ENCODE measurements around the gene SPAAR. TPM values are rescaled to one million over a fixed set of nuclear protein-coding genes. Genes with fewer than 3 reads are reported as not detected.

Gene SPAAR
- total RNA-seq, 1 experiment from 2014 or later: not detected

GRCh38 chr9:35935261-35935660 lies 26.0 kb downstream of the SPAAR start:
- no peak overlapping the region for H2AFZ ChIP-seq (ENCODE audit: low read depth, low read length, poor library complexity, severe bottlenecking)
- H4K20me1 ChIP-seq (ENCODE audit: insufficient read depth): no peaks in the 10 kb centered on the region
- H3K4me2 ChIP-seq (ENCODE audit: low read length): no peak overlapping the region
- H3K79me2 ChIP-seq (ENCODE audit: insufficient read depth, low read length): no peaks in the 10 kb centered on the region
- no peak overlapping the region for H3K27ac ChIP-seq (ENCODE audit: low read depth, low read length)
- intact Hi-C loops (cut with micrococcal nuclease): no loop called here
- TF ChIP-seq REST (IDR thresholded peaks at IDR 0.05; ENCODE audit: low read depth): no peak
- TF ChIP-seq TCF7L2 (IDR thresholded peaks at IDR 0.05; ENCODE audit: borderline replicate concordance, extremely low read depth, insufficient read depth, insufficient read length): no peak
- TF ChIP-seq ZBTB33 (IDR thresholded peaks at IDR 0.05; ENCODE audit: extremely low read depth, insufficient replicate concordance, low read length): no peak
- no peak for TF ChIP-seq EZH2 (IDR thresholded peaks at IDR 0.05)
- TF ChIP-seq RAD21 (IDR thresholded peaks at IDR 0.05; ENCODE audit: low read depth): no peak
- no peak for TF ChIP-seq FOSL1 (IDR thresholded peaks at IDR 0.05; ENCODE audit: low read depth)
- TF ChIP-seq MAX (IDR thresholded peaks at IDR 0.05): no peak
- TF ChIP-seq EZH2phosphoT487 (IDR thresholded peaks at IDR 0.05; ENCODE audit: borderline replicate concordance): no peak
- no peak for TF ChIP-seq ZNF274 (IDR thresholded peaks at IDR 0.05; ENCODE audit: low read depth, low read length)
- no peak for TF ChIP-seq CTCF (IDR thresholded peaks at IDR 0.05 in 2 of 3, conservative IDR thresholded peaks at IDR 0.05 in 1 of 3; ENCODE audit: borderline replicate concordance in 1 of 3, insufficient read depth in 1 of 3, low read depth in 2 of 3, low read length in 2 of 3)
- TF ChIP-seq ELF1 (IDR thresholded peaks at IDR 0.05; ENCODE audit: borderline replicate concordance, low read depth): no peak
- TF ChIP-seq SP1 (IDR thresholded peaks at IDR 0.05; ENCODE audit: low read depth): no peak
- no peak for TF ChIP-seq SRF (IDR thresholded peaks at IDR 0.05; ENCODE audit: low read depth)
- TF ChIP-seq SIN3A (IDR thresholded peaks at IDR 0.05; ENCODE audit: low read depth): no peak
- no peak for TF ChIP-seq POLR2AphosphoS5 (IDR thresholded peaks at IDR 0.05; ENCODE audit: low read depth, low read length)
- no peak for TF ChIP-seq CEBPB (IDR thresholded peaks at IDR 0.05; ENCODE audit: low read depth)
- no peak for TF ChIP-seq ATF3 (IDR thresholded peaks at IDR 0.05)
- TF ChIP-seq JUND (IDR thresholded peaks at IDR 0.05): no peak
- no peak for TF ChIP-seq YY1 (IDR thresholded peaks at IDR 0.05; ENCODE audit: extremely low read depth, insufficient replicate concordance, low read depth, low read length)
- ChIA-PET POLR2A (no interaction called here), RAD21 (ENCODE audit: low non-redundant PET in 1 of 2, low total read pairs in 2 of 2, uncharacterized antibody in 2 of 2, unreplicated experiment in 2 of 2) (no interaction called here), CTCF (no interaction called here)
- no TSS peak for BruUV-seq (replicated peaks)
- H3K4me1 ChIP-seq (ENCODE audit: control insufficient read depth in 1 of 2, insufficient read depth in 2 of 2, low read length in 2 of 2): no peaks in the 10 kb centered on the region
- no peak for DNase-seq (ENCODE audit: low read depth, low spot score)
- H3K9me2 ChIP-seq (ENCODE audit: insufficient read depth): no peaks in the 10 kb centered on the region
- no peak overlapping the region for H3K4me3 ChIP-seq (replicated peaks in 1 of 2; ENCODE audit: low read depth in 1 of 2, low read length in 2 of 2)
- H3K36me3 ChIP-seq (ENCODE audit: control insufficient read depth in 1 of 2, insufficient read depth in 2 of 2, low read length in 2 of 2): no peaks in the 10 kb centered on the region
- no peaks in the 10 kb centered on the region for H3K27me3 ChIP-seq (ENCODE audit: insufficient read depth, low read length)
- no peak for ATAC-seq
- no peak overlapping the region for H3K9ac ChIP-seq (ENCODE audit: low read length)
- no peaks in the 10 kb centered on the region for H3K9me3 ChIP-seq (ENCODE audit: control insufficient read depth in 1 of 2, insufficient read depth in 1 of 2, low read depth in 1 of 2, low read length in 2 of 2)
